Esophagus squamous epithelium (tissue), 5 donors: Measurements from ENCODE around the gene C3orf38. TPM values are rescaled to one million over a fixed set of nuclear protein-coding genes. Genes with fewer than 3 reads are reported as not detected.
A peak's percentile ranks its signal among the peaks of the same experiment; 100 is the strongest.

ENCODE experiments used
- DNase-seq: peaks from one replicate; lab custom pipeline; 2025; lab: John Stamatoyannopoulos, UW
- H3K27ac ChIP-seq, 4 donors: fragments of 200-600 bp; sonication (generic); one replicate each; pipeline ENCODE4 v1.5.1; 2016 to 2019; ENCODE audit warnings: mild to moderate bottlenecking in 1 of 4
- H3K27me3 ChIP-seq, 4 donors: fragments of 200-600 bp; sonication (generic); 1 replicate in 3 of 4; 2 replicates in 1 of 4; pipeline versions ENCODE4 v1.5.1 to v1.6.0; 2017 to 2021; ENCODE audit warnings: antibody characterized with exemption in 1 of 4
- H3K36me3 ChIP-seq, 3 donors: fragments of 200-600 bp; sonication (generic); one replicate each; pipeline ENCODE4 v1.5.1; 2016 to 2019
- H3K4me1 ChIP-seq, 3 donors: fragments of 200-600 bp; sonication (generic); one replicate each; pipeline ENCODE4 v1.5.1; 2017 to 2019
- H3K4me3 ChIP-seq, 4 donors: fragments of 200-600 bp; sonication (generic); 1 replicate in 3 of 4; 2 replicates in 1 of 4; pipeline ENCODE4 v1.5.1; 2016 to 2019; ENCODE audit warnings: mild to moderate bottlenecking in 2 of 4, moderate library complexity in 1 of 4
- H3K9me3 ChIP-seq, 3 donors: fragments of 200-600 bp; sonication (generic); one replicate each; pipeline ENCODE4 v1.5.1; 2016 to 2019
- POLR2A ChIP-seq, 4 donors: fragments of 450-650 bp; IDR thresholded peaks; one replicate each; pipeline ENCODE4 v1.6.1; 2017; ENCODE audit warnings: antibody characterized with exemption in 4 of 4, mild to moderate bottlenecking in 4 of 4, moderate library complexity in 3 of 4
- WGBS, 2 donors: methylation state at CpG; one replicate each; pipeline ENCODE4 v1.1.5; 2018; 5-methylcytosine and 5-hydroxymethylcytosine counted together
- intact Hi-C: fragments of 100-400 bp; cut with DNase I; formaldehyde crosslinking; loops from one replicate; pipeline ENCODE4 v1.15.0; 2022
- total RNA-seq, 4 donors: library from RNA; depleted of rRNA; stranded (reverse); fragments of >200 nt; gene quantifications; one replicate each; pipeline ENCODE4 v1.1.0, GENCODE V29; 2016
- TF ChIP-seq, protein P1 (sequence below), 6 experiments: fragments of 450-650 bp in 4 of 6; fragments of 200-600 bp in 2 of 6; sonication (generic) in 2 of 6; IDR thresholded peaks; one replicate each; pipeline ENCODE4 v1.5.1; 2016 to 2019; ENCODE audit warnings: antibody characterized with exemption in 6 of 6, mild to moderate bottlenecking in 4 of 6, moderate library complexity in 4 of 6
- donor health status: DM: yes; HTN: yes; CAD: no.

C3orf38 gene
- total RNA-seq, result 10 to 100 TPM; 10.6 to 19.8 (median 15.6) TPM

DNA sequence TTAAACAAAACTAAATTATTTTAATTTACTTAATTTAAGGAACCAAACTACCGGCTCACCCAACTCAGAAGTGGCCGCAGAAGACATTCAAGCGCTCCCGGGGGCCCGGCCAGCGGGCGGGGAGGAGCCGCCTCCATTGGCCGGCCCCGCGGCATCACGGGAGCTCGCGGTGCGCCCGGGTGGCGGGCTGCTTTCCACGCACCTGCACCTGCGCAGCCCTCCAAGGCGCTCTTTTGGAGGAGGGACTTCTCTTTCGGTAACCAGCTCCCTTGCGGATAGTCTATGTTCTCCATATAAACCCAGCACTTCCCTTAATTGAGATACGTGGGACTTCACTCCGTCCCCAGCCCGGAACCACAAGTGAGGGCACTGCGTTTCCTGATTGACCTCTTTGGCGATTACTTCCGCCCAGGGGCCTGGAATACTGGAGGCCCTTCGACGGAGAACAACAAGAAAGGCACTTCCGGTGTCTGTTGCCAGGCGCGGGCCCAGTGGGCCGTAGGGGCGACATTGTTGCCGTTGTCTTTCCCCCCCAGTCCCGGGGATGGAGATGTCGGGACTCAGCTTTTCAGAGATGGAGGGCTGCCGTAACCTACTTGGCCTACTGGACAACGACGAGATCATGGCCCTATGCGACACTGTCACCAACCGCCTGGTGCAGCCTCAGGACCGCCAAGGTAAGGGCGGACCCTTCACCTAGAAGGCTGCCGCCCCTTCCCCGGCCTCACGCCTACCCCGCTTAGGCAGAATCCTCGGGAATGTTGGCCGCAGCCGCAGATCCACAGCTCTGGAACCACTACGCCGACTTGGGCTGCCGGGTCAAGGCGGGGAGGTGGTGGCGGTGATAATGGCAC lies at the start of gene C3orf38:
C3orf38 (plus strand) TSS at position 451 of the 854 bp plus-strand sequence; CDS start at position 545, 94 bp downstream.
- WGBS, 2 donors, result 0% methylated on average over 15 to 19 of the region's 57 CpGs
- intact Hi-C loops, result no loop called here
- H3K36me3 ChIP-seq, result peaks cover 0 to 18% (median 4%) of the 10 kb centered on the region in 3 donors
- H3K4me3 ChIP-seq, result peak within 1 kb of the TSS; percentile 78 to 99 (median 88)
- peak in 2 of 4 donors; percentile 32 to 60 for TF ChIP-seq POLR2A (IDR thresholded peaks at IDR 0.05)
- TF ChIP-seq, protein P1, sequence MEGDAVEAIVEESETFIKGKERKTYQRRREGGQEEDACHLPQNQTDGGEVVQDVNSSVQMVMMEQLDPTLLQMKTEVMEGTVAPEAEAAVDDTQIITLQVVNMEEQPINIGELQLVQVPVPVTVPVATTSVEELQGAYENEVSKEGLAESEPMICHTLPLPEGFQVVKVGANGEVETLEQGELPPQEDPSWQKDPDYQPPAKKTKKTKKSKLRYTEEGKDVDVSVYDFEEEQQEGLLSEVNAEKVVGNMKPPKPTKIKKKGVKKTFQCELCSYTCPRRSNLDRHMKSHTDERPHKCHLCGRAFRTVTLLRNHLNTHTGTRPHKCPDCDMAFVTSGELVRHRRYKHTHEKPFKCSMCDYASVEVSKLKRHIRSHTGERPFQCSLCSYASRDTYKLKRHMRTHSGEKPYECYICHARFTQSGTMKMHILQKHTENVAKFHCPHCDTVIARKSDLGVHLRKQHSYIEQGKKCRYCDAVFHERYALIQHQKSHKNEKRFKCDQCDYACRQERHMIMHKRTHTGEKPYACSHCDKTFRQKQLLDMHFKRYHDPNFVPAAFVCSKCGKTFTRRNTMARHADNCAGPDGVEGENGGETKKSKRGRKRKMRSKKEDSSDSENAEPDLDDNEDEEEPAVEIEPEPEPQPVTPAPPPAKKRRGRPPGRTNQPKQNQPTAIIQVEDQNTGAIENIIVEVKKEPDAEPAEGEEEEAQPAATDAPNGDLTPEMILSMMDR (IDR thresholded peaks at IDR 0.05), result peak in 2 of 6 experiments; percentile 7 to 8
- peak; percentile 45 for DNase-seq
- H3K4me1 ChIP-seq, result peaks cover 5 to 59% (median 17%) of the 10 kb centered on the region in 3 donors
- H3K27me3 ChIP-seq, result no peaks in the 10 kb centered on the region
- peak within 1 kb of the TSS; percentile 93 to 97 (median 96) for H3K27ac ChIP-seq
- no peaks in the 10 kb centered on the region for H3K9me3 ChIP-seq

DNA sequence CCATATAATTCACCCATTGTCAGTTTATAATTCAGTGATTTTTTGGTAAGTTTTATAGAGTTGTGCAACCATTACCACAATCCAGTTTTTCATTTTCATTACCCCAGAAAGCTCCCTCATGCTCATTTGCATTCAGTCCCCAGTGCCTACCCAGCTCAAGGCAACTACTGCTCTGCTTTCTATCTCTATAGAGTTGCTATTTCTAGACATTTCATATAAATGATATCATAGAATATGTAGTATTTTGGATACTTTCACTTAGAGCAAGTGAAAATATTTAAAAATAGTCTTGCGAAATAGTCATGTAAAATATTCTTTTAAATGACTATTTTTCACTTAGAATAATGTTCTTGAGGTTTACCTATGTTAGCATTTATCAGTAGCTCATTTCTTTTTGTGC lies 48.6 kb upstream of the C3orf38 start:
- Histone ChIP-seq H3K4me3 (no peak overlapping the region), H3K27ac (no peak overlapping the region), H3K9me3 (no peaks in the 10 kb centered on the region), H3K27me3 (no peaks in the 10 kb centered on the region), H3K4me1 (no peaks in the 10 kb centered on the region), H3K36me3 (peaks cover 0 to 26% (median 0%) of the 10 kb centered on the region in 3 donors)
- intact Hi-C loops, result no loop called here
- DNase-seq, result no peak
- 97 to 100% methylated on average over 1 of the region's 1 CpG for WGBS, 2 donors
- TF ChIP-seq, protein P1 (IDR thresholded peaks at IDR 0.05), result no peak
- TF ChIP-seq POLR2A (IDR thresholded peaks at IDR 0.05), result no peak

DNA sequence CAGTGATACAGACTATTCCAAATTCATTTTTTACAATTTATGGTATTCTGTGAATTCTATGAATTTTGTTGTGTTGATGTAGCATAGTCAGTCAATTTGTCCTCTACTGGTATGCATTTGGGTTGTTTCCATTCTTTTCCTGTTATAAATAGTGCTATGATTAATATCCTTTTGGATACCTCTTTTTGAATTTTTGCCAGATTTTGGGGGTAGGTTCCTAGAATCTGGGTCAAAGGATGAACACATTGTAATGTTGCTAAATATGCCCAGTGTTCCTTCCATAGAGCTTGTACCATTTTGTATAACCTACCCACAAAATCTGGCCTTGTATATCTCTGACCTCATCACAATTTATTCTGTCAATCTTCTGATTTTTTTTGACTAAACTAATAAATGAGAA lies 44.4 kb upstream of the C3orf38 start:
- TF ChIP-seq, protein P1 (IDR thresholded peaks at IDR 0.05), result no peak
- no peak for TF ChIP-seq POLR2A (IDR thresholded peaks at IDR 0.05)
- intact Hi-C loops, result no loop called here
- Histone ChIP-seq H3K4me3 (no peak overlapping the region), H3K36me3 (peaks cover 0 to 10% (median 0%) of the 10 kb centered on the region in 3 donors), H3K27me3 (no peaks in the 10 kb centered on the region), H3K27ac (no peak overlapping the region), H3K9me3 (no peaks in the 10 kb centered on the region), H3K4me1 (peaks cover 0 to 6% (median 0%) of the 10 kb centered on the region in 3 donors)
- DNase-seq, result no peak

DNA sequence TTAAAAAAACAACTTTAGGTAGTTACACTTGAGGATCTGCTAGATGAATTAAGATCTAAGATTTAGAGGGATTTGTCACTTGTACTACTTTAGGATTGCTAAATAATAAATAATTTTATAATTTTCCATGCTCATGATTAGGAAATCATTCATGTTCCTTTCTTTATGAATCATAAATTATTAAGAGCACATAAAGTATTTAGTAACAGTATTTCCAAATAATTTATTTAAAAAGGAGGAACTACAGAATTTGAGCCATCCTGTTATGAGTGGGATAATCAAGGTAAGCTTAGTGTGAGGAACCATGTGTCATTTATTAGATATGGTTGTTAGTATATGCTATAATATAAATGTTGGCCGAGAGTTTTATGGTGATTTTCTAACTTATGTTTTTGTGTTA lies 37.5 kb upstream of the C3orf38 start:
- Histone ChIP-seq H3K27ac (no peak overlapping the region), H3K27me3 (no peaks in the 10 kb centered on the region), H3K9me3 (no peaks in the 10 kb centered on the region), H3K36me3 (peaks cover 0 to 25% (median 0%) of the 10 kb centered on the region in 3 donors), H3K4me3 (no peak overlapping the region), H3K4me1 (peaks cover 0 to 6% (median 0%) of the 10 kb centered on the region in 3 donors)
- TF ChIP-seq, protein P1 (IDR thresholded peaks at IDR 0.05), result no peak
- 84 to 97% methylated on average over 1 of the region's 1 CpG for WGBS, 2 donors
- intact Hi-C loops, result no loop called here
- DNase-seq, result no peak
